Choroid plexus epithelial cell (primary cell): ENCODE results near the gene KLHL8.

Experiments used
- DNase-seq: peaks from one replicate; pipeline ENCODE4 v3.0.0-alpha.2; 2010; ENCODE audit warnings: low read depth
- H3K4me3 ChIP-seq: 2 replicates; pipeline ENCODE4 v1.5.1; 2011; ENCODE audit warnings: low read depth, mild to moderate bottlenecking, control low read depth, low read length, moderate library complexity
- TF ChIP-seq, protein P1 (sequence below): conservative IDR thresholded peaks from 2 replicates; pipeline ENCODE4 v1.5.1; 2011; ENCODE audit warnings: low read depth, mild to moderate bottlenecking, control low read depth, inconsistent platforms, low read length, moderate library complexity

Gene KLHL8

DNA sequence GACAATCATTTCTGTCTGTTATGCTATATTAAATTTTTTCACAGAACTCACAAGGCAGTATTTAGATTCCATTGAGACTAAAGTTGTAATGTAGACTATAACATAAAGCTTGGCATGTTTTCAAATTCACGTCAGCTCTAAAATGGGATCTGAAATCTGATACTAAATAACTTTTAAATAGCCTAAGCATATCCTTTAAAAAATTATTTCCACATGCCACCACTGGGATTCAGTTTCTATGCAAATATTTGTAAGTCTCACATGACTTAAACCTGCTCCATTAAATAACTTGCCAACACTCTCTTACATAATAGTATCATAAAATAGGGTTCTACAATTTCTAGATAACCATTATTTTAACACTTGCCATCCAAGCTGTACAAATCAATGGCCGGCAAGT, 32.4 kb downstream of the KLHL8 start:
- DNase-seq, result peak; percentile 60
- TF ChIP-seq, protein P1, sequence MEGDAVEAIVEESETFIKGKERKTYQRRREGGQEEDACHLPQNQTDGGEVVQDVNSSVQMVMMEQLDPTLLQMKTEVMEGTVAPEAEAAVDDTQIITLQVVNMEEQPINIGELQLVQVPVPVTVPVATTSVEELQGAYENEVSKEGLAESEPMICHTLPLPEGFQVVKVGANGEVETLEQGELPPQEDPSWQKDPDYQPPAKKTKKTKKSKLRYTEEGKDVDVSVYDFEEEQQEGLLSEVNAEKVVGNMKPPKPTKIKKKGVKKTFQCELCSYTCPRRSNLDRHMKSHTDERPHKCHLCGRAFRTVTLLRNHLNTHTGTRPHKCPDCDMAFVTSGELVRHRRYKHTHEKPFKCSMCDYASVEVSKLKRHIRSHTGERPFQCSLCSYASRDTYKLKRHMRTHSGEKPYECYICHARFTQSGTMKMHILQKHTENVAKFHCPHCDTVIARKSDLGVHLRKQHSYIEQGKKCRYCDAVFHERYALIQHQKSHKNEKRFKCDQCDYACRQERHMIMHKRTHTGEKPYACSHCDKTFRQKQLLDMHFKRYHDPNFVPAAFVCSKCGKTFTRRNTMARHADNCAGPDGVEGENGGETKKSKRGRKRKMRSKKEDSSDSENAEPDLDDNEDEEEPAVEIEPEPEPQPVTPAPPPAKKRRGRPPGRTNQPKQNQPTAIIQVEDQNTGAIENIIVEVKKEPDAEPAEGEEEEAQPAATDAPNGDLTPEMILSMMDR, result no peak
- H3K4me3 ChIP-seq, result no peak overlapping the region

DNA sequence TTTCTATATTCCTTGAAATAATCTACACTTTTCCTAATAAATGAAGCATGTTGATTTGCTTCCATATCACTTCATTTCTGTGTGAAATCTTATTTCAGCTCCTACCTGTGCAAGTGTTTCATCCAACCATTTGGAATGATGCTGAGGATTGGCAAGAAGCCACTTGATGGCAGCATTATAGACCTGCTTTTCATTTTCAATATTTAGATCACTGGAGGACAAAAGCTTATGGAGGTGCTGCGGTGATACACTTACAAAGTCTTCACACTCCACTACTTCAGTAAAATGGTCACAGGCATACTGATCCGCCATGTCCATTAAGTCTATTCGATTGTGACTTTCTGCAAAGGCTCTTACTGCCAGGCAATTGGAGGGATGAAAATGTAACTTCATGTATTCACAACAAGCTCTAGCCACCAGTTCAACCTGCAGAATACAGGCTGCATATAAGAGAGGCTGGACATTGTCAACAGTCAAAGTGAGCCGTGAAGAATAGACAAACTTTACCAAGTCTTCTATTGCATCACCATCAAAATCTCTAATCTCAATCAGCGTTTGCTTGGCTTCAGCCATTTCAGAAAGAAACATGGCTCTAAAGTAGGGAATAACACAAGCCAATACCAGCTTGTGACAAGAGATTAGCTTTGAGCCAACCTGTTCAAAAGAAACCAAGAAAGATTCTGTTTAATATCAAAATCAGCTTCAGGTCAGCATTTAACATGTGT, 35.1 kb downstream of the KLHL8 start:
- no peak overlapping the region for H3K4me3 ChIP-seq
- TF ChIP-seq, protein P1, result no peak
- DNase-seq, result no peak

- DNase-seq, result peak; percentile 51
- TF ChIP-seq, protein P1, result no peak
- H3K4me3 ChIP-seq, result no peak overlapping the region
These were observed 39.7 kb downstream of the KLHL8 start for GRCh38 chr4:87180767-87181166.

- TF ChIP-seq, protein P1, result no peak
- no peak overlapping the region for H3K4me3 ChIP-seq
- peak; percentile 47 for DNase-seq
These were observed 40.7 kb downstream of the KLHL8 start for GRCh38 chr4:87179751-87180150.

GRCh38 chr4:87174672-87175071, 45.7 kb downstream of the KLHL8 start:
- no peak overlapping the region for H3K4me3 ChIP-seq
- TF ChIP-seq, protein P1, result no peak
- no peak for DNase-seq

GRCh38 chr4:87171944-87172343, 48.5 kb downstream of the KLHL8 start:
- TF ChIP-seq, protein P1, result no peak
- no peak for DNase-seq
- H3K4me3 ChIP-seq, result no peak overlapping the region

- no peak for DNase-seq
- H3K4me3 ChIP-seq, result no peak overlapping the region
- TF ChIP-seq, protein P1, result no peak
These were observed 54.0 kb downstream of the KLHL8 start for GRCh38 chr4:87166296-87166854.
